HG03095 (cell line): ENCODE data around the gene SPATS2.
A peak's percentile ranks its signal among the peaks of the same experiment; 100 is the strongest.
"Not testable (repeated sequence)": the region's sequence is repeated elsewhere in the genome, so short reads cannot be mapped to it uniquely, and the experiment has no call there.

Experiments used
- ATAC-seq: cut with Tn5 transposase; IDR thresholded peaks from one replicate; pipeline ENCODE4 v1.9.1; 2021; ENCODE audit warnings: moderate library complexity; ENCODE audit not compliant: unreplicated experiment

Gene SPATS2

GRCh38 chr12:49367381-49368239 lies at the start of gene SPATS2:
SPATS2 (plus strand) TSS chr12:49367462; CDS start chr12:49461013, 93,551 bp downstream.
- ATAC-seq: no peak

DNA sequence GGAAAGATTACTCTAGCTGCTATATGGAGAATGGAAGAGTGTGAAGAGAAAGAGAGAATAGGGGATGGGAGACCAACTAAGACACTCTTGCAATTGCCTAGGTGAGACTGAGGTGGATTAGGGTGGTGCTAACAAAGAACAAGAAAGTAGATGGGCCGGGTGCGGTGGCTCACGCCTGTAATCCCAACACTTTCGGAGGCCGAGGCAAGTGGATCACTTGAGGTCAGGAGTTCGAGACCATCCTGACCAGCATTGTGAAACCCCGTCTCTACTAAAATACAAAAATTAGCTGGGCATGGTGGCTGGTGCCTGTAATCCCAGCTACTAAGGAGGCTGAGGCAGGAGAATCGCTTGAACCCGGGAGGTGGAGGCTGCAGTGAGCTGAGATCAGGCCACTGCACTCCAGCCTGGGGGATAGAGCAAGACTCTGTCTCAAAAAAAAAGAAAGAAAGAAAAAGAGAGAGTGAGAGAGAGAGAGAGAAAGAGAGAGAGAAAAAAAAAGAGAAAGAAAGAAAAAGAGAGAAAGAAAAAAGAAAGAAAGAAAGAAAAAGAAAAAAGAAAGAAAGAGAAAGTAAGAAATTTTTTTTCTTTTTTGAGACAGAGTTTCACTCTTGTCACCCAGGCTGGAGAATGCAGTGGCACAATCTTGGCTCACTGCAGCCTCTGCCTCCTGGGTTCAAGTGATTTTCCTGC lies 46.7 kb upstream of the SPATS2 start:
- not testable (repeated sequence) for ATAC-seq

GRCh38 chr12:49322367-49322707 lies 44.9 kb upstream of the SPATS2 start:
- no peak for ATAC-seq

DNA sequence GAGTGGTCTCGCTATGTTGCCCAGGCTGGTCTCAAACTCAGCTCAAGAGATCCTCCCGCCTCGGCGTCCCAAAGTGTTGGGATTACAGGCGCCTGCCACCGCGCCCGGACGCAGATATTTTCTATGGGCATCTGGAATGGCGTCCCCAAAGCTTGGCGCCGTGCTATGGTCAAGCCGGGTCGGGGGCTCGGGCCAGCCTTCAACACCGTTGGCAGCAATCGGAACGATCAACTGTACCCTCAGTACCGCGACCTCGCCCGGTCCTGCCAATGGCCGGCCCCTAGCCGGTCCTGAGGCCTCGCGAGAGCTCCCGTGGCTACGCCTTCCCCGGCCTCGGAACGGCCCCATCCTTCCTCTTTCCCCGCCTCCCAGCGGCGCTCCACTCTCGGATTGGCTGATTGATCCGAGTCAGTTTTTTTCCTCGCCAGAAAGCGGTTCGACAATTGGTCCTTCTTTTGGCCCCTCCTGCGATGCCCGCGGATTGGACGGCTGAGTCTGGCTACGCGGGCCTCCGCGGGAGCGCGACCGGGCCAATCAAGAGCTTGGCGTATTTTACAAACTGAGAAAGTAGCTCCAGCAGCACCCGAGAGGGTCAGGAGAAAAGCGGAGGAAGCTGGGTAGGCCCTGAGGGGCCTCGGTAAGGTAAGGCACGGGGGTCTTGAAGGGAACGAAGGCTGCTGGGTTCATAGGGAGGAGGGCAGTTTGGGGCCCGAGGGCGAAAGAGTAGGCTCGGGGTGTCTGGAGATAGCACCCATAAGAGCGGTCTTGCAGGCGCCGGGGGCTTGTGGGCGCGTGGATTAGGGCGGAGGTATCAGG lies 44.3 kb upstream of the SPATS2 start, which contains the start of gene TROAP:
TSS of gene TROAP (plus strand) at position 548 of the 816 bp plus-strand sequence. CDS start 354 bp downstream, outside the sequence.
- peak; percentile 94 for ATAC-seq

- no peak for ATAC-seq
Observed at GRCh38 chr12:49323524-49324097, 43.7 kb upstream of the SPATS2 start.

GRCh38 chr12:49325606-49326005 lies 41.7 kb upstream of the SPATS2 start:
- ATAC-seq: no peak

DNA sequence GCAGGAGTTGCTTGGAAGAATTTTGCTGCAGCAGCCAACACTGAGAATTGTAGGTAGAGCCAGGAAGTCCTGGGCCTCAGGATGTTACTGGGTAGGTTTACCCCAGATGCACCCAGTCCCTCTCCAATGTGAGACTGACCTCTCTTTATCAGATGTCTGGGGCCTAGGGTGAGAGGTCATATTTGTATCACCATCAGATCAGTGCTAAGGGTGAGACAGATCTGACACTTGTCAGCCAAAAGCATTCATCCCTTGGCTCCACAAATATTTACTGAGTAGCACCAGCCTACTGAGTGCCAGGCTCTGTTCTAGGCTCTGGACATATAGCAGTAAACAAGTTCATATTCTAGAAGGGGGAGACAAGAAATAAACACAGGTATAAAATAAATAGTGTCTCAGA lies 39.9 kb upstream of the SPATS2 start:
- no peak for ATAC-seq

GRCh38 chr12:49327887-49328286 lies 39.4 kb upstream of the SPATS2 start:
- ATAC-seq: no peak

GRCh38 chr12:49328816-49329215 lies 38.4 kb upstream of the SPATS2 start:
- ATAC-seq: no peak

DNA sequence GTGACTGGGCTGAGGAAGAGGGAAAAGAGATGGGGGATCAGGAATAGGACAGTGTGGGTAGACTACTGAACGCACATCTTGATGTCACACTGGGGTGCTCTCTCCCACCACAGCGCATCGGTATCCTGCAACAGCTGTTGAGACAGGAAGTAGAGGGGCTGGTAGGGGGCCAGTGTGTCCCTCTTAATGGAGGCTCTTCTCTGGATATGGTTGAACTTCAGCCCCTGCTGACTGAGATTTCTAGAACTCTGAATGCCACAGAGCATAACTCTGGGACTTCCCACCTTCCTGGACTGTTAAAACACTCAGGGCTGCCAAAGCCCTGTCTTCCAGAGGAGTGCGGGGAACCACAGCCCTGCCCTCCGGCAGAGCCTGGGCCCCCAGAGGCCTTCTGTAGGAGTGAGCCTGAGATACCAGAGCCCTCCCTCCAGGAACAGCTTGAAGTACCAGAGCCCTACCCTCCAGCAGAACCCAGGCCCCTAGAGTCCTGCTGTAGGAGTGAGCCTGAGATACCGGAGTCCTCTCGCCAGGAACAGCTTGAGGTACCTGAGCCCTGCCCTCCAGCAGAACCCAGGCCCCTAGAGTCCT lies 37.1 kb upstream of the SPATS2 start:
- ATAC-seq: no peak

DNA sequence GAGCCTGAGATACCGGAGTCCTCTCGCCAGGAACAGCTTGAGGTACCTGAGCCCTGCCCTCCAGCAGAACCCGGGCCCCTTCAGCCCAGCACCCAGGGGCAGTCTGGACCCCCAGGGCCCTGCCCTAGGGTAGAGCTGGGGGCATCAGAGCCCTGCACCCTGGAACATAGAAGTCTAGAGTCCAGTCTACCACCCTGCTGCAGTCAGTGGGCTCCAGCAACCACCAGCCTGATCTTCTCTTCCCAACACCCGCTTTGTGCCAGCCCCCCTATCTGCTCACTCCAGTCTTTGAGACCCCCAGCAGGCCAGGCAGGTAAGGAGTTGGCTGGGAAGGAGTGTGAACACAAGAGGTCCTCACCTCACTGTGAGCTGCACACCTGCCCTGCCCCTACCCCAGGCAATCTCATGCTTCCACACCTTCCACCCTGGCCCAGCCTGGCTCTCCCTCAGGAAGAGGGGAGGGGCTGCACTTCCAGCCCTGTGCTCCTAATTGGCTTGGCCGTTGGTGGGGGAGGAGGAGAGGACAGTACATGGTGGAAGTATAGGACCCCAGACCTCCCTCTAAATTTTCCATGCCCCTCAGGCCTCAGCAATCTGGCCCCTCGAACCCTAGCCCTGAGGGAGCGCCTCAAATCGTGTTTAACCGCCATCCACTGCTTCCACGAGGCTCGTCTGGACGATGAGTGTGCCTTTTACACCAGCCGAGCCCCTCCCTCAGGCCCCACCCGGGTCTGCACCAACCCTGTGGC lies 36.5 kb upstream of the SPATS2 start:
- ATAC-seq: no peak

DNA sequence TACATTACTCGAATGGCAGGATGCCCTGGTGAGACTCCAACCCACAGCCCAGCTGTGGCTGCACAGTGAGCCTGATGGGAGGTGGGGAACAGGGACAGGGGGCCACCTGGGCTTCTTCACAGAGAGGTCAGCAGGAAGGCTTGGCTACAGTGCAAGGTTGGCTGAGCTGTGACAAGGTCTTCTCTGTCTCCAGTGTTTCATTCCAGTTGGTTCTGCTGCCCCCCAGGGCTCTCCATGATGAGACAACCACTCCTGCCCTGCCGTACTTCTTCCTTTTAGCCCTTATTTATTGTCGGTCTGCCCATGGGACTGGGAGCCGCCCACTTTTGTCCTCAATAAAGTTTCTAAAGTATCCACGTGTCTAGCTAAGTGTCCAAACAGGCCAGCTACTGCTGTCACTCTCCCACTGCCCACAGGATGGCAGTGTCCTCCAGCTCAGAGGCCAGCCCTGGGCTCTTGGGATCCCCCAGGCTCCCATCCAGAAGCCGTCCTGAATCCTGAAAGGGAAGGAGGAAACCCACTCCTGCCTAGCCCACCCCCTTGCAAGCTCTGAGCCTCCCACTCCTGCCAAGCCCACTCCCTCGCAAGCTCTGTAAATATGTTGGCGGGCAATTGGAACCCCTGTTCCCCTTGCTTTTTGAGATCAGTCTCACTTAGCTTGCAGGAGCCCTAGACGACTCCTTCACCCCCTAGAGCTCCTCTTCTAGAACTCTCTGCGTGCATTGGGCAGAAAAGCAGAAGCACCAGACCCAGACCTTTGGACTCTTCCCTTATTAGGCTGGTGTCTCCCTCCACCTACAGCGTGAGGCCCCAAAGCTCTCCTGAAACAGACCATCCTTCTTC lies 35.7 kb upstream of the SPATS2 start:
- no peak for ATAC-seq

DNA sequence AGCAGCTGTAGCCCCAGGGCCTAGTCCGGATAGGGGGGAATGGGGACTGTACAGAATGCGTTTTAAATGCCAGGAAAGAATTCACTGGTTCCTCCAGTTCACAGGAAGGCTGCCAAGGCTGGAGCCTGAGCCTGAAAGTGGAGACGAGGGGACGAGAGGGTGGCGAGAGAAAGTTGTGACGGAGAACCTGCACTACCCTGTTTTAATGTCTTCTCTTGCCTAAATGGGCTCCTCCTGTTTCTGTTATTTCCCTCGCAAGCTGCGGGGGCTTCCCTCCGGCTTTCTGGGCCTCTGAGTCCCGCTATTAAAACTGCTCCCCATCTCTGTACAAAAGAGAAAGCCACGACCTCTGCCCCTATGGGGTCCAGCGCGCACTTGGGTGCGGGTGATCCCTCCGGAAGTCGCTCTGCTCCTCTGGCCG lies 34.8 kb upstream of the SPATS2 start:
- ATAC-seq: no peak

GRCh38 chr12:49332891-49333371 lies 34.3 kb upstream of the SPATS2 start:
- no peak for ATAC-seq

GRCh38 chr12:49333778-49334177 lies 33.5 kb upstream of the SPATS2 start:
- not testable (repeated sequence) for ATAC-seq

DNA sequence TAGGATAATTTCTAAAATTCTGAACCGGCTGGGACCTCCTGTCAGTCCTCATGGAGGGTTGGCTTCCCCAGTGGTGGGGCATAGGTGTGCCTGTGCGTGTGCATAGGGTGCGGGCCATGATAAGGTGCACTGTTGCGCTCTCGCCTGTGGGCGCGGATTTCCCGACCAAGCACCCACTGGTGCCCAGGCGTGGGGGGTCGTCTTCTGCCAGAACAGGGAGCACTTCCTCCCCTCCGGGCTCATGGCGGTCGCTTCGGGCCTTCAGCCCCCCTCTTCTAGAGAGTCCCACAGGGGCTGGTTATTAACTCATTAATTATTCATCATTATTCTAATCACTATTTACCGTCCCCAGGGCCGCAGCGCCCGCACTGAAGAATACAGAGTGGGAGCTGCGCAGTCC lies 33.0 kb upstream of the SPATS2 start:
- no peak for ATAC-seq

- ATAC-seq: no peak
Observed at GRCh38 chr12:49334681-49335080, 32.6 kb upstream of the SPATS2 start.

- no peak for ATAC-seq
Observed at GRCh38 chr12:49335118-49335954, 31.9 kb upstream of the SPATS2 start.
